GM18951 (cell line): ENCODE data around the gene RC3H2.

Source experiments
- POLR2A ChIP-seq: IDR thresholded peaks from 4 replicates; pipeline ENCODE4 v1.6.1; 2011; ENCODE audit warnings: mild to moderate bottlenecking; ENCODE audit not compliant: insufficient read length, insufficient read depth; ENCODE audit errors: extremely low read depth
- in situ Hi-C: fragments of 300-500 bp; cut with MboI; formaldehyde crosslinking; loops from one replicate; pipeline ENCODE4 v1.12.0; 2022; ENCODE audit warnings: low sequenced_read_pairs, mixed read lengths, inconsistent platforms; ENCODE audit not compliant: unreplicated experiment

The RC3H2 gene

DNA sequence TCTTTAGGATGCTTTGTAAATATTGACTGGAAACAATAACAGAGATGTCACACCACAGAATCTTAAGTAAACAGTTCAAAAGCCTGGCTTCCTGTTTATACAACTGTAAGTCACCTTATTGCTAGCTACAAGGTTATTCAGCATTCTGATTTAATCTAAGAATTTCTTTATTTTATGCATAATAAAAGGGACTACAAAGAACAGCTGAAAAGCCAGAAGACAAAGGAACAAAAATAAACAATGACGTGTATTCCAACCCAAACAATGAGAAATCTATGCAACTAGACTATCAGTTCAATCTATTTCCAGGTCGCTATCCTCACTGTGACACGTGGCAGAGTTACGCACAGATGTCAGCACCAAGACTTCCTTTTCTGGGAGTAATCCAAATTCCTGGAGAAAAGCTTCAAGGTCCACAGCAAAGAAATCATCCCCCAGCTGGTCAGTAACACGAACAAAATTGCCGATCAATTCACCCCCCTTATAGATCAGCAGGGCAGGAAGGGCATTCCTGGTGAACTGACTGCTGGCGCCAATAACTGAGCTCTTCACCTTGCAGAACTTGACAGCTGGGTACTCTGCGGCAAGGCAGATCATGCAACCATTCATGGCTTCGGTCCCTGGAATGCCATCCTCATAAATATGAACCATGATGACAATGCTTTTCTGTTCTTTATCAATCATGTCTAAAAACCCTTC is 85.2 kb downstream of the RC3H2 start:
- in situ Hi-C loops = loop anchor here (25.0 kb wide), 1 partner anchor 708 kb away; no protein-coding TSS in a partner anchor
- TF ChIP-seq POLR2A = no peak

DNA sequence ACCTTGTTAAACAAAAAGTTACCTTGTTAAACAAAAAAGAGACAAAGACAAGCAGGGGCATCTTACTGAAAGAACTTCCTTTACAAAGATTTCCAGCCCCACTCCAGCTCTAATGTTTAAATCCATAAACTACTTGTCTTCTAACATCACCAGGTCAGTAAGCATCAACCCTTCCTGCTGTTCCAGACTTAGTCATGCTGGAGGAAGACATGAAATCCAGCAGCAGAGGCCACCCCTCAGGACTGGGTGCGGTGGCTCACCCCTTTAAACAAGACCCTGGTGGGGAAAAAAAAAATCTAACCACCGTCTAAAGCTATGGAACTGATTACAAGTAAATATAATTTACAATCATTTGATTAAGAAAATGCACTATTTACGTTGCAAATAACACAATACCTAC is 85.8 kb downstream of the RC3H2 start:
- in situ Hi-C loops = loop anchor here (25.0 kb wide), 1 partner anchor 707 kb away; no protein-coding TSS in a partner anchor
- no peak for TF ChIP-seq POLR2A

DNA sequence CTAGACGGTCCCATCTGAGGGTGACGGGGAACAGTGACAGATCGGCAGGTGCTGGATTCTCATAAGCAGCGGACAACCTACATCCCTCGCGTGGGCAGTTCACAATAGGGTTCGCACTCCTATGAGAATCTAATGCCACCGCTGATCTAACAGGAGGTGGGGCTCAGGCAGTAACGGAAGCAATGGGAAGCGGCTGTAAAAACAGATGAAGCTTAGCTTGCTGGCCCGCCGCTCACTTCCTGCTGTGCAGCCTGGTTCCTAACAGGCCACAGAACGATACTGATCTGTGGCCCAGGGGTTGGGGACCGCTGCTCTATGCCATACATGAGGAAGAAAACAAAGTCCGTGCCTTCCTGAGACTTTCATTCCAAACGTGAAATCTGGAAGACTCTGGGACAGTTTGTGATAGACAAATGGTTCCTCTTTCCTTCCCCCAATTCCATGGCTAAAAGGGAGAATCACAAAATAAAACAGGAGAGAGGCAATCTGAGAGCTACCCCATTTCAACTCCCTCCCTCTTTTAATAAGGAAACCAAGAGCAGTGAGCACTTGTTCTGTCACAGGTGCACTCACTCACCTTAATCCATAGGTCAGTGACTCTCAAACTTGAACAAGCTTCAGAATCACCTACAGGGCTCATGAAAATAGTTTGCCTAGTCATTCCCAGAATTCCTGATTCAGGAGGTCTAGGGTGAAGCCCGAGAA is 88.8 kb downstream of the RC3H2 start:
- in situ Hi-C loops = loop anchor here (25.0 kb wide), 1 partner anchor 704 kb away; no protein-coding TSS in a partner anchor
- TF ChIP-seq POLR2A = no peak

DNA sequence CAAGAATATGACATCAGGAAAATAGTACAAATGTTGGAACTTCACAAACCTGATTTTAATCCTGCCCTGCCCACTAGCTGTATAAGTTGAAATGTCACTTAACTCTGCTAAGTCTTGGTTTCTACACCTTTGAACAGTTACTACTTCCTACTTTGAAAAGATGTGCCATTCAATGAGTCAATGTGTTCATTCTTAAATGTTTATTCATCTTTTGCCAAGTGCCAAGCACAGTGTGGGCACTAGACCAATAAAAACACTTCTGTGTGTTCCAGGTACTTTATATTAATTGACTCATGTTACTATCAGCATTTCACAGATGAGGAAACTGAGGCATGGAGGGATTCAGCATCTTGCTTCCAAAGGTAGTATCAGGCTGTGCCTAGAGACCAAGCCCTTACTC is 89.6 kb downstream of the RC3H2 start:
- in situ Hi-C loops = loop anchor here (25.0 kb wide), 1 partner anchor 703 kb away; no protein-coding TSS in a partner anchor
- no peak for TF ChIP-seq POLR2A

DNA sequence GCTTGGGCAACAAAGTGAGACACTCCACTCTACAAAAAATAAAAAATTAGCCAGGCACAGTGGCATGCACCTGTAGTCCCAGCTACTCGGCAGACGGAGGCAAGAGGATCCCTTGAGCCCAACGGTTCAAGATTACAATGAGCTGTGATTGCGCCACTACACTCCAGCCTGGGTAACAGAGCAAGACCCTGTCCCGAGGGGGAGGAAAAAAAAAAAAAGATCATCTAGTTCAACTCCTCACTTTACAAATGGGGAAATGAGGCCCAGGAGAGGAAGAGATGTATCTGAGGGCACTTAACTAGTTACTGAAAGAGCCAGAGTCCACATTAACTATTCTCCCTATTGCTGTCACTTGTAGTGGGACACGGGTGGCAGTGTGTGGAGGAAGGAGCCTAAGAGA is 90.6 kb downstream of the RC3H2 start:
- TF ChIP-seq POLR2A = no peak
- in situ Hi-C loops = loop anchor here (25.0 kb wide), 1 partner anchor 702 kb away; no protein-coding TSS in a partner anchor

DNA sequence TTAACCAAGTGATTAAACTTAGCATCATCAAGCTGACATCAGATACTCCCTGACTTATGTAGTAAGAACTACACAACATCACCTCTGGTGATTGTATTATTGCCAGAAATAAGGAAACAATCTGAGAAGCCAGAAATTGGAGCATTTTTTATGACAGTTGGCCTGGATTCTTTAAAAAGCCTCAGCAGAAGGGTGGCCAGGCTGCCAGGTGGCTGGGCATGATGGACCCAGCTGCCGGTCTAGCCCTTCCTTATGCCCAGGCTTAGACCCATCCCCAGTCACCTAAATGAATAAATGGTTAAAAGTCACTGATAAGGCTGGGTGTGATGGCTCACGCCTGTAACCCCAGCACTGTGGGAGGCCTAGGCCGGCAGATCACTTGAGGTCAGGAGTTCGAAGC is 92.4 kb downstream of the RC3H2 start:
- in situ Hi-C loops = loop anchor here (25.0 kb wide), 1 partner anchor 700 kb away; no protein-coding TSS in a partner anchor

DNA sequence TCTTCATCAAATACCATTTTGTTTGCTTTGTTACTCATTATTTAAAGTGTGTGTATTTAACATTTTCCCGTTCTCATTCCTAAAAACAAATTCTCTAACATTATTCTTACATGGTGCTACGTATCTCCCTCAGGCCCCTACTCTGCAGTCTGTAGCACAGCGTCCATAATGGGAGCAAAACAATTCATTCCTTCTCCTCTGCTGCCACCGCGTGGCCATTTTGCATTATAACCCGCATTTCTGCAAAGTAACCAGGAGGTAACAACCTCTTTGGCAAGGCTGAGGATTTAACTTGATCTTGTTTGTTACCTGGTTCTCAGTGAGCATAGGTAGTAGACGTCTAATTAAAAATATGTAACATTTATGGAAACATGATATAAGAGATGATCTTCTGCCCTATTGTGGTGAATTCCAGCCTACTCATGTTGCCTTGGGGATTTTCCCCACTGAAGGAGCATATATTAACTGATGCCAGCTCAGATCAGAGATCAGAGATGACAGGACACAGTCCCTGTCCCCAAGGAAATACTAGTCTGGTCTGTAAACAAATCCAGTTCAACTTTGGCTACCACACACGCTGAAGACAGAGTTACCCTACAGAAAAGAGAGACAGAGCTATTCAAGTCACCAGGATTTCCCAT is 94.7 kb downstream of the RC3H2 start:
- in situ Hi-C loops = loop anchor here (25.0 kb wide), 1 partner anchor 698 kb away; no protein-coding TSS in a partner anchor

More for the DNA sequence above, 92.4 kb downstream of the RC3H2 start:
- no peak for TF ChIP-seq POLR2A

DNA sequence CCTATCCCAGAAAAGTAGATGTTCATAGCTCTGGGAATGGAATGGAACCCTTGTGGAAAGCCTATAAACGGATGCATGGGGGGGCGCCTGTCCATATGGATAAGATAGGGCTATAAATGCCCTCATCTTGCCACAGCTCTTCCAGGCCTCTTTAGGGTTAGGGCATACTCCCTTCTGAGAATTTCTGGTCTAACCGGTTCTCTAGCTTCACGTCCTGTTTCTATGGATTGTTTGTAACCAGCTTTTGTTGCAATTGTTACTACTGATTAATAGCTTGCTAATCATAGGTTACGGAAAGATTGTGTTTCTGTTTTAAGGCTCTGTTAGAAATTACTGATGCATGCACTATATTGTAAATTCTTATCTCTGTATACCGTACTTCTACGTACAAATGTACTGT is 95.9 kb downstream of the RC3H2 start:
- in situ Hi-C loops = loop anchor here (10.0 to 25.0 kb wide), 2 partner anchors 344 to 697 kb away; no protein-coding TSS in a partner anchor

More for the DNA sequence above, 94.7 kb downstream of the RC3H2 start:
- TF ChIP-seq POLR2A = no peak

DNA sequence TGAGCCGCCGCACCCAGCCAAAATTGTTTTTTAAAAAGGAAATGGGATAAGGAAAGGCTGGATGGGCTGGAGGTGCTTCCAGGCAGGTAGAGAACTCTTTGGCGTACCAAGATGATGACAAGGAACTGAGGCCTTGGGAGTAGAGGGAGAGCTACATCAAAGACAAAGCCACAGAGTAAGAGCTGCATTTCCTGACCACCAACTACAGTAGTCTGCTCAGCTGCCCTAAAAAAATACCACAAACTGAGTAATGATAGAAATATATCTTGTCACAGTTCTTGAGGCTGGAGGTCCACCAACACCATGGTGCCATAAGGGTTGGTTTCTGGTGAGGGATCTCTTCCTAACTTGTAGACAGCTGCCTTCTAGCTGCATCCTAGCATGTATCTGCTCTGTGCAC is 97.0 kb downstream of the RC3H2 start:
- in situ Hi-C loops = loop anchor here (10.0 to 25.0 kb wide), 2 partner anchors 343 to 696 kb away; no protein-coding TSS in a partner anchor
- no peak for TF ChIP-seq POLR2A

DNA sequence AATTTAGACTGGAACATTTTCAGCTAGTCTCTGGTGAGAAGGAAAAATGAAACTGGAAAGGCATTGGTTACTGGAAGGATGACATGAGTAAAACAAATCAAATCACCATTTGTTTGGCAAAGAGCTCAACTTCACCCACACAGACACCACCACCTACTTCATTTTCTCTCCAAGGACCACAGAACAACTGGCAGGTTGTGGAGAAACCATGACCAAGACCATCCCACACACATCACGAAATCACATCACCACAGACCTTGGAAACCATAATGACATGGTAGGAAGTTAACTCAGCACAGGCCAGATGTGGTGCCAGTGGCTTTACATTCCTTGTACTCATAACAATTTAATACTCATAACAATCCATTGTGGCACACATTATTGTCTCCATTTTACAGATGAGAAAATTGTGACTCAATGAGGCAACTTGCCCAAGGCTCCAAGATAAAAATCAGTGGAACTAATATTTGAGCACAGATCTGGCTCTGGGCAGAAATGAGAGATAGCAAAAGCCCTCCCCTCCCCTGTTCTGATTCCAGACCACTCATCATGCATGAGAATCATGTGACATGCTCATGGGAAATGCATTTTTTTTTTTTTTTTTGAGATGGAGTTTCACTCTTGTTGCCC is 97.8 kb downstream of the RC3H2 start:
- in situ Hi-C loops = loop anchor here (10.0 to 25.0 kb wide), 2 partner anchors 343 to 695 kb away; no protein-coding TSS in a partner anchor
- TF ChIP-seq POLR2A = no peak

DNA sequence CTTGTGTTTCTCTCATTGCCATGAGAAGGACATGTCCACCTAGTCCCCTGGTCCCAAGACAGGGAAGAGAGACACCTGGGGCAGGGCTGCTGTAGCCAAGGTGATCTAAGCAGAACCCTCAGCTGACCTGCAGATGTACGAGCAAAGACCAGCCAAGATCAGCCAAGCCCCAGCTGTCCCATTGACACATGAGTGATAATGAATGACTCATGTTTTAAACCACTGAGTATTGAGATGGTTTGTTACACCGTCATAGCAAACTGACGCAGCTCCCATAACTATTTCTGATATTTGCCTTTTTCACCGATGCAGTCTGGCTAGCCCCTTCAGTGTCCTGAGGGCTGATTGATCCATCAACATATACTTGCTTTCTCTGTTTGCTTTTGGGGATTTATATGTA is 98.5 kb downstream of the RC3H2 start:
- TF ChIP-seq POLR2A = no peak
- in situ Hi-C loops = loop anchor here (10.0 to 25.0 kb wide), 2 partner anchors 342 to 694 kb away; no protein-coding TSS in a partner anchor
